Stimulated activated CD8-positive, alpha-beta memory T cell treated with anti-CD3 and anti-CD28 coated beads, Interleukin-4, amount 100 ng/mL, for 24 hours (primary cell): ENCODE results near the gene TBC1D23.
"Not testable (repeated sequence)": the region's sequence is repeated elsewhere in the genome, so short reads cannot be mapped to it uniquely, and the experiment has no call there.

ENCODE experiments used
- DNase-seq: peaks from one replicate; pipeline ENCODE4 v3.0.0-alpha.2; 2020; ENCODE audit warnings: low read depth

TBC1D23 gene

GRCh38 chr3:100257586-100257985 is 3.2 kb upstream of the TBC1D23 start:
- DNase-seq, result no peak

DNA sequence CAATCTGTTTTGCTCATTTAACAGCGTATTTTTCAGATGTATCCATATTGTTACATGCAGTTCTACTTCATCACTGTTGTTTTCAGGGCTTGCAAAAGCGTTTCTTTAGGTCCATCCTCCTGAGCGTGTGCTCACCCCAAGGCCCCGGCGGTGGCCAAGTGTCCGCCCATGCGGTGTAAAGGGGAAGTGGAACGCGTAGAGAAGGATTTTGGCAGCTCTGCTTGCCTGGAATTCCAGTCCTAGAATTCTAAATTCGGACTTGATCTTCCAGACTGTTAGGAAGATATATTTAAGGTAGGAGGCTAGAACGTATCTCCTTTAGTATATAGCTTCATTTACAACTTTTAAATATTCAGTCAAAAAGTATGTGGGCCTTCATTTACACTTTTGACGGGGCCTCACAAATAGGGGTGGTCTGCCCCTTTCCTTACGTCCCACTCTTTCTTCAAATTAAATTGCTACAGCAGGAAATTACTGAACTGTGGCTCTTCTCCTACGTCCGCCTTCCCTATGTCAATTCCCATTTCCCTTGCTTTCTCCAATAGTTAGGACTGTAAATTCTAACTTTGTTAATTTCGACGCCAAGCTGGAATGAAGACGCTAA is 609 bp upstream of the TBC1D23 start:
- no peak for DNase-seq

GRCh38 chr3:100261485-100261903 is 702 bp downstream of the TBC1D23 start:
- no peak for DNase-seq

GRCh38 chr3:100262925-100263324 is 2.1 kb downstream of the TBC1D23 start:
- not testable (repeated sequence) for DNase-seq

DNA sequence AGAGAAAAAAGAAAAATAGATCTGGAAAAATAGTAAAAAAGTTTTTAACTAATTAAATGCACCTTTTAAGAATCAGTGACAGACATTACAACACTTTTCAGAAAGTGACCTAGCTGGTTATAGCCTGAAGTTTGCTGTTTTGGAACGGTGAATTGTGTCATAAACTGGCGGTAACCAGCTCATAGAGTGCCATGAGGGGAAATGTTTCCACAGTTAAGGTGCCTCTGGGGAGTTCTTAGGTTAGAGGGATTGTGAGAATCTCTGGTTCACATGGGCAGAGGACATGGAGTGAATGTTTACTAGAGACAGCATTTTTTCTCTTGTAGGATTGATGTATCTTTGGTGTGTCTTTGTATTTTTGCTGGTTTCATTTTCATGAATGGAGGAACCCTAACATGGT is 2.8 kb downstream of the TBC1D23 start:
- DNase-seq, result no peak

DNA sequence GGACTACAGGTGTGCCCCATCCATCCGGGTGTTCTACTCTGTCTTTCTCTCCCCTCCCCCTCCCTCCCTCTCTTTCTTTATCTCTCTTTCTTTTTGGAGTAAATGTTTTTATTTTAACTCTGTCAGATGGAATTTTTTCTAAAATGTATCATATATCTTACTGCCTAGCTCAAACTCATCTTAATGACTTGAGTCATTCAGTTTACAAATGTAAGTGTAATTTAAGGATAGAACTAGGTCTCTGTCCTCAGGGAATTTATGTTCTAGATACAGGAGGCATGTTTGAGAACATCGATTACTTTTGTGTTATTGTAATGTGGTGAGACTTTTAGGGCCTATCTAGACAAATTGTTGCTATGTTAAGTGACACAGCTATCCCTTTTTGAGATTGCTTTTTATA is 3.5 kb downstream of the TBC1D23 start:
- no peak for DNase-seq

- no peak for DNase-seq
Measured at GRCh38 chr3:100265016-100265415, 4.2 kb downstream of the TBC1D23 start.

DNA sequence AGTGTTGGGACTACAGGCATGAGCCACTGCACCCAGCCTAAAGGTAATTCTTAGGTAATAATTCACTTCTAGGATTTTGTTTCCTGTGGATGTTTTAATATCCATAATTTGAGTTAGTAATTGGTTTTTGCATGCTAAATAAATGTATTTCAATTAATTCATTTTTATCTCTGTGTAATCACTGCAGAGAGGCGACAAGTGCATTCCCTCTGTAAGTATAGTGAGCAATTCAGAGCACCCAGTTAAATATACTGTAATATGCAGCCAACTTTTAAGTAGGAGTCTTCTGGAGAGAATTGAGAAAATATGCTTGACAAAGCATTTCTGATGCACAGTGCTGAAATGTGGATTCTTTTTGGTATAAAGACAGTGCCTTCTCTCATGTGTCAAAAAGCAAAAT is 5.7 kb downstream of the TBC1D23 start:
- DNase-seq, result no peak

DNA sequence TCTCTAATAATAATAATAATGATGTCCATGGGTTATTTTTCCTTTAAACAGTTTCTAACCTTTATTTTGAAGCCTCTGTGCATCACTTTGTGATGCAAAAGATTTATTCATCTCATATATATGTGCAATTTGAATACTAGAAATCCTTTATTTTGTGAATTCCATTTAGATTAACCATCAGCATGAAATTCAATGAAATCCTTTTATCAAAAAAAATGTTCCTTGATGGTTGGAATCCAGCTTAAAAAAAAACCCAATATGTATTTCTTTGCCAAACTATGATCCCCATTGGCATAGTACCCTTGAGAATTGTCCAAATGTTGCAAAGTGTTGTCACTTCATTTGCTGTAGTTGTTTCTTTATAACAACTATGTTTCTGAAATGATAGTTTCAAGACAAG is 7.4 kb downstream of the TBC1D23 start:
- no peak for DNase-seq

GRCh38 chr3:100269001-100269400 is 8.2 kb downstream of the TBC1D23 start:
- no peak for DNase-seq

- no peak for DNase-seq
Measured at GRCh38 chr3:100269410-100270214, 8.8 kb downstream of the TBC1D23 start.

GRCh38 chr3:100270215-100270583 is 9.4 kb downstream of the TBC1D23 start:
- DNase-seq, result no peak

GRCh38 chr3:100271522-100271921 is 10.7 kb downstream of the TBC1D23 start:
- no peak for DNase-seq

GRCh38 chr3:100272797-100273611 is 12.2 kb downstream of the TBC1D23 start:
- DNase-seq, result not testable (repeated sequence)

DNA sequence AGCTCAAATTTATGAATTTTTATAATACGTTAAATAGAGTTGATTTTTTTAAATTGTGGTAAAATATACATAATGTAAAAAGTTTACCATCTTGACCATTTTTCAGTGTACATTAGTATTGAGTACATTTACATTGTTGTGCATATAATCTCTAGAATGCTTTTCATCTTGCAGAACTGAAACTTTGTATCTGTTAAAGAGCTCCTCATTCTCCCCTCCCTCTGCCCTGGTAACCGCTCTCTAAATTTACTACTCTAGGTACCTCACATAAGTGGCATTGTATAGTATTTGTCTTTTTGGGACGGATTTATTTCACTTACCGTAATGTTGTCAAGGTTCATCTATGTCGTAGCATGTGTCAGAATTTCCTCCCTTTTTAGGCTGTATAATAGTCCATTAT is 13.6 kb downstream of the TBC1D23 start:
- no peak for DNase-seq

DNA sequence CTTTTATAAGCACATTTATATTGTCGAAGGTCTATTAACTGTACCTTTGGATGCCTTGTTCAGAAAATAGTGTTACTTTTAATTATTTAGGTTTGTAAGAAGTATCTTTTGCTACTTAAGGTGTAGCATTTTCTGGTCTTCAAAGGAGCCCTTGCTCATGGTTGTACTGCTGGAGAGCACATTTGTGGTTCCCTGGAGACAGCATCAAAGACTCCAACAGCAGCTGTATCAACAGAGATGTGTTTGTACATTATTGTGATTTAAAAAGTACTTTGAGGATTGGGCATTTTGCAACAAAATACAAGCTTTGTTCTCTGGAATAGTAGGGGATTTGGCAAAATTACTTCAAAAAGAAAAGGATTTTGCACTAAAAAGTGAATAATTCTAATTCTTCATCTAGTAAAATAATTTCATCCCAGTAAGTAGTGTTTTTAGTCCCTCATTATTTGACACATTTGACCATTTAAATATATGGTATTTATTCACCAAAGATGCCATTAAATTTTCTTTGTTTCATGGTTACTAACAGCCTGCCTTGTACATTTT is 16.5 kb downstream of the TBC1D23 start:
- DNase-seq, result no peak

DNA sequence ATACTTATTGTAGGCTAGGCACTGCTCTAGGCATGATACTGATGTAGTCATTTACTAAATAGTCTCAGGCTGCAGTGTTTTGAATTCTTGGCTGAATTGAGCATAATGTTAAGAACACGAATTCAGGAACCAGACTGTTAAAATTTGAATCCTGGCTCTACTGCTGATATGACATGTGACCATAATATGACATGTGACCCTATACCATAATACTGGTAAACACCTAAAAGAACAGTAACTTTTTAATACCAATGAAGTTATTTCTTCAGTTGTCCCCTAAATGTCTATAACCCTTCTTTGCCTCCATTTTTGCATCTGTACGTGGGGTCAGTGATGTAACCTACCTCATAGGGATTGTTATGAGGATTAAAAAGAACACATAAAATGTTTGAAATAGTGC is 18.1 kb downstream of the TBC1D23 start:
- DNase-seq, result no peak

DNA sequence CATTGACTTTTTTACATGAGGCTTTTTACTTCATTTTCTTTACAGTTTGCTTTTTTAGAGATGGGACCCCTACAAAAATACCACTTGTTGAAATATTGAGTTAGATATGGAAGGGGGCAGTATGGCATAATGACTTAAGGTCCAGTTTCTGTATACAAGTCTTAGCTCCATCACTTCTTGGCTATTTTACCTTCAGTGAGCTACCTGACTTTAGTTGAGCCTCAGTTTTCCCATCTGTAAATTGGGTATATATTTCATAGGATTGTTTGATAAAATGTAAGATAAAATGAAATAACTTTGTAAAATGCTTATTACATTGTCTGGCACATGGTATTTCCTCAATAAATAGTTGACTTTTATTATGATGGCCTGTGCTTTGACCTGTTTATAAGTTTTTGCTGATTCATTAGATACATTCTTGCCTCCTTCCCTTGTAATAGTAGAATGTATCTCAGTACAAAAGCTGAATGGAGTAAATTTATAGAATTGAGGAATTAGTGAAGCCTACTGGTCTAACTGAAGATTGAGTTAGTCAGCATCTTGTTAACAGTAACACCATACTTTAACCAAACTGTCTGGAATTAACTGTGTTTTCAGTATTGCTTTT is 27.6 kb downstream of the TBC1D23 start:
- no peak for DNase-seq

DNA sequence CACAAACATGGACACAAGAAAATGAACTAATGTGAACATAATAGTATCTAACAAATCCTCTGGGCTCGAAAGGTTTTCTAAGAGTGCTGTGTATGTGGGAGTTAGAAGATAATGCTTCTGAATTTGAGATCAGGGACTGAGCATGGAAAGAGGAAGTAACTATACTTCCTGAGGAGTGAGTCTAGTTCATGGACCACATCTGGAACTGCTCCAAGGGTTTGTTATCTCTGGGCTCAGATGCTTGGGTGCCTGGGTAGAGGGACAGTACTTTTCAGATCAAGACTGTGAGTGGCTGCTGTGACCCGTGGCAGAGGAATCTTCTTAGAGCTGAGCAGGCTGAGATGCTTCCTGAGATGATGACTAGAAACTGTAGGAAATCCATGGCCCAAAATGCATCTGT is 28.5 kb downstream of the TBC1D23 start:
- DNase-seq, result no peak

DNA sequence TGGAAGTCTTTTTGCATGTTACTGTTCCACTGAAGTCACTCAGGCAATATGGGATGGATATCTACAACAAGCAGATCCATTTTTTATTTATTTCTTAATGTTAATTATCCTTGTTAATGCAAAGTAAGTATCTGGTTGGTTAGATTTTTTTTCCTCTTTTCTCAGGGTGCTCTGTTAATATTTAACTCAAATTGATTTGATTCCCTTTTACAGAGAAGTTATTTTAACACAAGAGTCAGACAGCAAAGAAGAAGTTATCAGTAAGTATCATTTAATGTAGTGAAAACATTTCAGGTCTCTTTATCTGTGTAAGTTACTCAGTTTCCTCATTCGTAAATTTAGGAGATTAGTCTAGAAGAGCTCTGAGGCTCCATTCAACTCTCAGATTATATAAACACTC is 34.3 kb downstream of the TBC1D23 start:
- no peak for DNase-seq

- no peak for DNase-seq
Measured at GRCh38 chr3:100297784-100298183, 37.0 kb downstream of the TBC1D23 start.

GRCh38 chr3:100299016-100299415 is 38.2 kb downstream of the TBC1D23 start:
- DNase-seq, result no peak
